Esophagus (tissue), 2 donors: ENCODE data around the gene MAP4K3. TPM values are rescaled to one million over a fixed set of nuclear protein-coding genes. Genes with fewer than 3 reads are reported as not detected.

Source experiments
- H3K27ac ChIP-seq, 2 donors: one replicate each; pipeline ENCODE4 v1.5.1; 2013; ENCODE audit warnings: low read depth in 2 of 2, mild to moderate bottlenecking in 2 of 2, inconsistent platforms in 1 of 2, low read length in 1 of 2, moderate library complexity in 1 of 2
- H3K27me3 ChIP-seq, 2 donors: one replicate each; pipeline ENCODE4 v1.6.1; 2013; ENCODE audit warnings: low read length in 2 of 2, control low read depth in 1 of 2, mild to moderate bottlenecking in 1 of 2; ENCODE audit not compliant: insufficient read depth in 2 of 2, control insufficient read depth in 1 of 2
- H3K36me3 ChIP-seq, 2 donors: one replicate each; pipeline ENCODE4 v1.6.1; 2013; ENCODE audit warnings: low read length in 1 of 2; ENCODE audit not compliant: control insufficient read depth in 2 of 2, insufficient read depth in 2 of 2
- H3K4me1 ChIP-seq, 2 donors: one replicate each; pipeline ENCODE4 v1.6.1; 2013; ENCODE audit warnings: low read length in 1 of 2; ENCODE audit not compliant: control insufficient read depth in 2 of 2, insufficient read depth in 2 of 2
- H3K4me3 ChIP-seq, 2 donors: one replicate each; pipeline ENCODE4 v1.5.1; 2013; ENCODE audit warnings: low read length in 2 of 2, mild to moderate bottlenecking in 2 of 2, low read depth in 1 of 2, moderate library complexity in 1 of 2
- H3K9me3 ChIP-seq, 2 donors: one replicate each; pipeline ENCODE4 v1.6.1; 2013; ENCODE audit warnings: mild to moderate bottlenecking in 2 of 2, low read depth in 1 of 2, low read length in 1 of 2, moderate library complexity in 1 of 2; ENCODE audit not compliant: control insufficient read depth in 2 of 2, insufficient read depth in 1 of 2
- WGBS, 2 donors: extraction: QIAGEN DNeasy Blood & Tissue Kit; methylation state at CpG; one replicate each; pipeline ENCODE4 v1.1.7; 2013; 5-methylcytosine and 5-hydroxymethylcytosine counted together
- polyA plus RNA-seq, 2 donors: library from polyadenylated mRNA; stranded (reverse); fragments of 200-250 nt; gene quantifications; one replicate each; pipeline ENCODE4 v1.2.3, GENCODE V29; 2013
- donor health status: healthy with polysubstance abuse.
- donor health status: Bipolar disorder and iron deficiency.

The MAP4K3 gene
- polyA plus RNA-seq, 2 donors: 7.0 to 8.1 TPM

GRCh38 chr2:39413063-39413737, 23.9 kb downstream of the MAP4K3 start:
- no peaks in the 10 kb centered on the region for H3K4me1 ChIP-seq
- H3K9me3 ChIP-seq: no peaks in the 10 kb centered on the region
- no peak overlapping the region for H3K27ac ChIP-seq
- no peaks in the 10 kb centered on the region for H3K36me3 ChIP-seq
- 84 to 88% methylated on average over 4 of the region's 4 CpGs for WGBS, 2 donors
- no peaks in the 10 kb centered on the region for H3K27me3 ChIP-seq
- H3K4me3 ChIP-seq: no peak overlapping the region

GRCh38 chr2:39411181-39411944, 25.7 kb downstream of the MAP4K3 start:
- no peak overlapping the region for H3K4me3 ChIP-seq
- no peak overlapping the region for H3K27ac ChIP-seq
- no peaks in the 10 kb centered on the region for H3K9me3 ChIP-seq

GRCh38 chr2:39409697-39410389, 27.2 kb downstream of the MAP4K3 start:
- H3K4me3 ChIP-seq: no peak overlapping the region
- H3K27ac ChIP-seq: no peak overlapping the region
- H3K4me1 ChIP-seq: no peaks in the 10 kb centered on the region
- H3K27me3 ChIP-seq: no peaks in the 10 kb centered on the region
- WGBS, 2 donors: 90 to 92% methylated on average over 3 of the region's 3 CpGs
- H3K36me3 ChIP-seq: no peaks in the 10 kb centered on the region
- H3K9me3 ChIP-seq: no peaks in the 10 kb centered on the region

More at GRCh38 chr2:39411181-39411944, 25.7 kb downstream of the MAP4K3 start:
- no peaks in the 10 kb centered on the region for H3K27me3 ChIP-seq
- no peaks in the 10 kb centered on the region for H3K36me3 ChIP-seq
- WGBS, 2 donors: 67% methylated on average over 10 of the region's 10 CpGs
- no peaks in the 10 kb centered on the region for H3K4me1 ChIP-seq

- no peaks in the 10 kb centered on the region for H3K36me3 ChIP-seq
- H3K4me3 ChIP-seq: no peak overlapping the region
- H3K4me1 ChIP-seq: peaks cover 3 to 5% of the 10 kb centered on the region in 2 donors
- H3K27me3 ChIP-seq: no peaks in the 10 kb centered on the region
- H3K27ac ChIP-seq: no peak overlapping the region
- WGBS, 2 donors: 77 to 81% methylated on average over 3 of the region's 3 CpGs
- H3K9me3 ChIP-seq: no peaks in the 10 kb centered on the region
These were observed 28.5 kb downstream of the MAP4K3 start for GRCh38 chr2:39408351-39409136.

GRCh38 chr2:39407516-39408296, 29.4 kb downstream of the MAP4K3 start:
- H3K27ac ChIP-seq: no peak overlapping the region

GRCh38 chr2:39405364-39405763, 31.7 kb downstream of the MAP4K3 start:
- WGBS, 2 donors: 67 to 80% methylated on average over 4 of the region's 4 CpGs
- no peaks in the 10 kb centered on the region for H3K9me3 ChIP-seq
- no peaks in the 10 kb centered on the region for H3K27me3 ChIP-seq
- no peaks in the 10 kb centered on the region for H3K36me3 ChIP-seq
- H3K4me1 ChIP-seq: peaks cover 3 to 5% of the 10 kb centered on the region in 2 donors
- no peak overlapping the region for H3K27ac ChIP-seq
- no peak overlapping the region for H3K4me3 ChIP-seq

More at GRCh38 chr2:39407516-39408296, 29.4 kb downstream of the MAP4K3 start:
- WGBS, 2 donors: 92 to 95% methylated on average over 3 of the region's 3 CpGs
- no peak overlapping the region for H3K4me3 ChIP-seq
- no peaks in the 10 kb centered on the region for H3K27me3 ChIP-seq
- no peaks in the 10 kb centered on the region for H3K9me3 ChIP-seq
- H3K36me3 ChIP-seq: no peaks in the 10 kb centered on the region
- peaks cover 3 to 5% of the 10 kb centered on the region in 2 donors for H3K4me1 ChIP-seq

- 74 to 75% methylated on average over 4 of the region's 4 CpGs for WGBS, 2 donors
- no peaks in the 10 kb centered on the region for H3K9me3 ChIP-seq
- no peaks in the 10 kb centered on the region for H3K27me3 ChIP-seq
- H3K27ac ChIP-seq: no peak overlapping the region
- no peaks in the 10 kb centered on the region for H3K36me3 ChIP-seq
- H3K4me3 ChIP-seq: no peak overlapping the region
- peaks cover 3 to 5% of the 10 kb centered on the region in 2 donors for H3K4me1 ChIP-seq
These were observed 33.8 kb downstream of the MAP4K3 start for GRCh38 chr2:39403311-39403710.

GRCh38 chr2:39401319-39401718, 35.8 kb downstream of the MAP4K3 start:
- no peaks in the 10 kb centered on the region for H3K9me3 ChIP-seq
- H3K27me3 ChIP-seq: no peaks in the 10 kb centered on the region
- no peak overlapping the region for H3K4me3 ChIP-seq
- no peaks in the 10 kb centered on the region for H3K36me3 ChIP-seq
- 87 to 97% methylated on average over 8 of the region's 8 CpGs for WGBS, 2 donors
- H3K4me1 ChIP-seq: peaks cover 3 to 5% of the 10 kb centered on the region in 2 donors
- no peak overlapping the region for H3K27ac ChIP-seq
